ENCODE measurements around the gene ADAM19. TPM values are rescaled to one million over a fixed set of nuclear protein-coding genes. Genes with fewer than 3 reads are reported as not detected.

ADAM19 gene
- total RNA-seq, 2 donors from 2014 or later = 130 to 140 TPM

- Mint-ChIP-seq H3K36me3 (ENCODE audit: low read depth) (no peaks in the 10 kb centered on the region), H3K4me1 (peaks cover 12% of the 10 kb centered on the region), H3K27me3 (peaks cover 8% of the 10 kb centered on the region), H3K4me3 (no peak overlapping the region), H3K27ac (no peak overlapping the region)
- ATAC-seq = no peak
- H3K9me3 ChIP-seq (ENCODE audit: control insufficient read depth, low read length, poor library complexity, severe bottlenecking) = no peaks in the 10 kb centered on the region
- DNase-seq = no peak
Measured at GRCh38 chr5:157457391-157457790, 118.2 kb downstream of the ADAM19 start.

GRCh38 chr5:157456301-157456700 lies 119.3 kb downstream of the ADAM19 start:
- Mint-ChIP-seq H3K27me3 (peaks cover 2% of the 10 kb centered on the region), H3K27ac (no peak overlapping the region), H3K36me3 (ENCODE audit: low read depth) (no peaks in the 10 kb centered on the region), H3K4me3 (no peak overlapping the region), H3K4me1 (peaks cover 12% of the 10 kb centered on the region)
- ATAC-seq = no peak
- no peaks in the 10 kb centered on the region for H3K9me3 ChIP-seq (ENCODE audit: control insufficient read depth, low read length, poor library complexity, severe bottlenecking)
- no peak for DNase-seq

GRCh38 chr5:157455057-157455456 lies 120.5 kb downstream of the ADAM19 start:
- Mint-ChIP-seq H3K36me3 (ENCODE audit: low read depth) (no peaks in the 10 kb centered on the region), H3K4me3 (no peak overlapping the region), H3K4me1 (peaks cover 4% of the 10 kb centered on the region), H3K27ac (no peak overlapping the region), H3K27me3 (no peaks in the 10 kb centered on the region)
- ATAC-seq = no peak
- DNase-seq = no peak
- H3K9me3 ChIP-seq (ENCODE audit: control insufficient read depth, low read length, poor library complexity, severe bottlenecking) = no peaks in the 10 kb centered on the region

- no peaks in the 10 kb centered on the region for H3K9me3 ChIP-seq (ENCODE audit: control insufficient read depth, low read length, poor library complexity, severe bottlenecking)
- H3K4me3 Mint-ChIP-seq = no peak overlapping the region
- H3K36me3 Mint-ChIP-seq (ENCODE audit: low read depth) = no peaks in the 10 kb centered on the region
- no peak for ATAC-seq
- H3K27me3 Mint-ChIP-seq = no peaks in the 10 kb centered on the region
- peaks cover 4% of the 10 kb centered on the region for H3K4me1 Mint-ChIP-seq
- no peak for DNase-seq
- no peak overlapping the region for H3K27ac Mint-ChIP-seq
Measured at GRCh38 chr5:157454273-157454672, 121.3 kb downstream of the ADAM19 start.

- no peak for ATAC-seq
- H3K27ac Mint-ChIP-seq = no peak overlapping the region
- H3K4me1 Mint-ChIP-seq = peaks cover 10% of the 10 kb centered on the region
- H3K36me3 Mint-ChIP-seq (ENCODE audit: low read depth) = no peaks in the 10 kb centered on the region
- H3K4me3 Mint-ChIP-seq = no peak overlapping the region
- no peaks in the 10 kb centered on the region for H3K27me3 Mint-ChIP-seq
- DNase-seq = no peak
- no peaks in the 10 kb centered on the region for H3K9me3 ChIP-seq (ENCODE audit: control insufficient read depth, low read length, poor library complexity, severe bottlenecking)
Measured at GRCh38 chr5:157451806-157452205, 123.8 kb downstream of the ADAM19 start.

GRCh38 chr5:157450024-157450423 lies 125.6 kb downstream of the ADAM19 start:
- no peaks in the 10 kb centered on the region for H3K36me3 Mint-ChIP-seq (ENCODE audit: low read depth)
- ATAC-seq (no peak), DNase-seq (no peak)
- no peak overlapping the region for H3K4me3 Mint-ChIP-seq
- no peaks in the 10 kb centered on the region for H3K9me3 ChIP-seq (ENCODE audit: control insufficient read depth, low read length, poor library complexity, severe bottlenecking)
- H3K4me1 Mint-ChIP-seq = peaks cover 6% of the 10 kb centered on the region
- no peak overlapping the region for H3K27ac Mint-ChIP-seq
- no peaks in the 10 kb centered on the region for H3K27me3 Mint-ChIP-seq

GRCh38 chr5:157449011-157449723 lies 126.4 kb downstream of the ADAM19 start:
- peaks cover 5% of the 10 kb centered on the region for H3K4me1 Mint-ChIP-seq
- DNase-seq (no peak), ATAC-seq (no peak)
- H3K4me3 Mint-ChIP-seq = peak overlapping the region; percentile 31
- no peak overlapping the region for H3K27ac Mint-ChIP-seq
- H3K27me3 Mint-ChIP-seq = no peaks in the 10 kb centered on the region
- H3K9me3 ChIP-seq (ENCODE audit: control insufficient read depth, low read length, poor library complexity, severe bottlenecking) = no peaks in the 10 kb centered on the region
- no peaks in the 10 kb centered on the region for H3K36me3 Mint-ChIP-seq (ENCODE audit: low read depth)

- DNase-seq (no peak), ATAC-seq (no peak)
- no peak overlapping the region for H3K4me3 Mint-ChIP-seq
- H3K27me3 Mint-ChIP-seq = no peaks in the 10 kb centered on the region
- no peak overlapping the region for H3K27ac Mint-ChIP-seq
- H3K4me1 Mint-ChIP-seq = peaks cover 5% of the 10 kb centered on the region
- H3K36me3 Mint-ChIP-seq (ENCODE audit: low read depth) = no peaks in the 10 kb centered on the region
- no peaks in the 10 kb centered on the region for H3K9me3 ChIP-seq (ENCODE audit: control insufficient read depth, low read length, poor library complexity, severe bottlenecking)
Measured at GRCh38 chr5:157447201-157447637, 128.4 kb downstream of the ADAM19 start.

GRCh38 chr5:157446412-157446935 lies 129.1 kb downstream of the ADAM19 start:
- Mint-ChIP-seq H3K27me3 (no peaks in the 10 kb centered on the region), H3K4me3 (no peak overlapping the region), H3K36me3 (ENCODE audit: low read depth) (no peaks in the 10 kb centered on the region), H3K27ac (no peak overlapping the region), H3K4me1 (peaks cover 5% of the 10 kb centered on the region)
- no peak for ATAC-seq
- H3K9me3 ChIP-seq (ENCODE audit: control insufficient read depth, low read length, poor library complexity, severe bottlenecking) = no peaks in the 10 kb centered on the region
- DNase-seq = no peak

- no peaks in the 10 kb centered on the region for H3K9me3 ChIP-seq (ENCODE audit: control insufficient read depth, low read length, poor library complexity, severe bottlenecking)
- Mint-ChIP-seq H3K4me1 (peaks cover 5% of the 10 kb centered on the region), H3K27ac (no peak overlapping the region), H3K36me3 (ENCODE audit: low read depth) (no peaks in the 10 kb centered on the region), H3K4me3 (no peak overlapping the region), H3K27me3 (no peaks in the 10 kb centered on the region)
- DNase-seq (no peak), ATAC-seq (no peak)
Measured at GRCh38 chr5:157445745-157446411, 129.7 kb downstream of the ADAM19 start.

- Mint-ChIP-seq H3K27me3 (no peaks in the 10 kb centered on the region), H3K27ac (no peak overlapping the region), H3K4me1 (peaks cover 5% of the 10 kb centered on the region), H3K36me3 (ENCODE audit: low read depth) (peaks cover 3% of the 10 kb centered on the region), H3K4me3 (no peak overlapping the region)
- DNase-seq (no peak), ATAC-seq (no peak)
- no peaks in the 10 kb centered on the region for H3K9me3 ChIP-seq (ENCODE audit: control insufficient read depth, low read length, poor library complexity, severe bottlenecking)
Measured at GRCh38 chr5:157444224-157444623, 131.4 kb downstream of the ADAM19 start.

- H3K4me3 Mint-ChIP-seq = no peak overlapping the region
- H3K36me3 Mint-ChIP-seq (ENCODE audit: low read depth) = peaks cover 3% of the 10 kb centered on the region
- no peak for ATAC-seq
- H3K4me1 Mint-ChIP-seq = no peaks in the 10 kb centered on the region
- H3K9me3 ChIP-seq (ENCODE audit: control insufficient read depth, low read length, poor library complexity, severe bottlenecking) = no peaks in the 10 kb centered on the region
- no peak overlapping the region for H3K27ac Mint-ChIP-seq
- DNase-seq = no peak
- H3K27me3 Mint-ChIP-seq = no peaks in the 10 kb centered on the region
Measured at GRCh38 chr5:157443041-157443549, 132.5 kb downstream of the ADAM19 start.

- H3K27me3 Mint-ChIP-seq = no peaks in the 10 kb centered on the region
- H3K27ac Mint-ChIP-seq = no peak overlapping the region
- H3K9me3 ChIP-seq (ENCODE audit: control insufficient read depth, low read length, poor library complexity, severe bottlenecking) = no peaks in the 10 kb centered on the region
- DNase-seq (no peak), ATAC-seq (no peak)
- H3K4me1 Mint-ChIP-seq = peaks cover 5% of the 10 kb centered on the region
- H3K36me3 Mint-ChIP-seq (ENCODE audit: low read depth) = no peaks in the 10 kb centered on the region
- no peak overlapping the region for H3K4me3 Mint-ChIP-seq
Measured at GRCh38 chr5:157434096-157434495, 141.5 kb downstream of the ADAM19 start.
